Measurements from ENCODE around the gene LGALS14.

LGALS14 gene

DNA sequence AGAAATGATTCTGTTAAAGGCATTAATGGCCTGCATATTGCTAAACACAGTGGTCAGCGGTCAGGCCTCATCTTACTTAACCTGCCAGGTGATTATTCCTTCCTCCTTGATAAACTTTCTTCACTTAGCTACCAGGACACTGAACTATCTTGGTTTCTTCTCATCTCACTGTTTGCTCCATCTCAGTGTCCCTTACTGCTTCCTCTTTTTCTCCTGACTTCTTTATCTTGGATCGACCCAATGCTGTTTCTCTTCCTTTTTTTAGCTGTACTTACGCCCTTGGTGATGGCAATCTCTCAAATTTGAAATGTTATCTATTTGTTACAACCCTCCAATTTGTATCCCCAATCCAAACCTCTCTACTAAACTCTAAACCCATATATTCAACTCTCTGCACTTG, 41.4 kb downstream of the LGALS14 start:
- no peak for DNase-seq (ENCODE audit: low read depth in 2 of 3, low spot score in 1 of 3)

DNA sequence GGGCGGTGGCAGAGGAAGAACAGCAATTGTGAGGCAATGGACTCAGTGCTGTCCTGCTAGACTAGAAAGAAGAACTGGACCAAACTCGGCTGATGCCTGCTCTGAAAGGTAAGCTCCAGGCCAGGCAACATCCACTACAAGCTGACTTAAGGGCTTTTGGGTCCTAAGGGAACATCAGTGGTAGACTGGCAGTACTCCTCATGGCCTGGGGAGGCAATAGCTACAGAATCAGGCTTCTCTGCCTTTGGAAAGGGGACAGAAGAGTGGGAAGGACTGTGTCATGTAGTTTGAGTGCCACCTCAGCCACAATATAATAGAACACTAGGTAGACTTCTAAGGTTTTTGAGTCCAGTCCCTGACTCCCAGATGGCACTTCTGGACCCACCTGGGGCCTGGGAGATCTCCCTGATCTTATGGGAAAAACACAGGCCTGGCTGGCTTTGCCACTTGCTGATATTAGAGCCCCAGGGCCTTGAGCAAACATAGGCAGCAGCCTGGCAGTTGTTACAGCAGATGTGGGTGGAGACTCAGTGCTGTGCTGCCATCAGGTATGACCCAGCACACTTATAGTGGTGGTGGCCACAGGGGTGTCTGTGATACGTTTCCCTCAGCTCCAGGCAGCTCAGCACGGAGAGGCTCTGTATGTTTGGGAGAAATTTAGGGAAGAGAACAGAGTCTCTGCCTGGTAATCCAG, 42.7 kb downstream of the LGALS14 start:
- no peak for DNase-seq (ENCODE audit: low read depth in 2 of 3, low spot score in 1 of 3)

- no peak for DNase-seq (ENCODE audit: low read depth in 2 of 3, low spot score in 1 of 3)
Measured at GRCh38 chr19:39749981-39750380, 45.7 kb downstream of the LGALS14 start.

DNA sequence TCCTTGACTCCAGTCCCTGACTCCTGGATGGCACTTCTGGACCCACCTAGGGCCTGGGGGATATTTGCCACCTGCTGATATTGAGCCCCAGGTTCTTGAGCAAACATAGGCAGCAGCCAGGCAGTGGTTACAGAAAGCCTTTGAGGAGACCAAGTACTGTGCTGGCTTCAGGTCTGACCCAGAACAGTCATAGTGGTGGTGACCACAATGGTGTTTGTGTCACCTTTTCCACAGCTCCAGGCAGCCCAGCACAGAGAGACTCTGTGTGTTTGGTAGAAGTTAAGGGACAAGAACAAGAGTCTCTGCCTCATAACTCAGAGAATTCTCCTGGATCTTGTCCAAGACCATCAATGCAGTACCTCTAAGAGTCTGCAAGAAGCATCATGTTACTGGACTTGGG, 48.1 kb downstream of the LGALS14 start:
- no peak for DNase-seq (ENCODE audit: low read depth in 2 of 3, low spot score in 1 of 3)

GRCh38 chr19:39752795-39753194, 48.5 kb downstream of the LGALS14 start:
- no peak for DNase-seq (ENCODE audit: low read depth in 2 of 3, low spot score in 1 of 3)

DNA sequence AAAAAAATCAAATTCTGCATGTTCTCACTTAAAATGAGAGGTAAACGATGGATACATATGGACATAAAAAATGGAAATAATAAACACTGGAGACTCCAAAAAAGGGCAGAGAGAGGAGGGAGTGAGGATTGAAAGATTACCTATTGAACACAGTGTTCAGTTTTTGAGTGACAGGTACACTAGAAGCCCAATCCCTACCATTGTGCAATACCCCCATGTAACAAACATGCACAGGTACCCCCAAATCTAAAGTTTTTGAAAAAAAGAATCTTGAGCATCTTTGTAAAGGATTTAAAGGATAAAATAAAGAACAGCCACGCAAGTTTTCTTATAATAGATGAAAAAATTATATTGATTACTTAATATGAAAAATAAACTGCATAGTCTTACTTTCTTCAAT, 50.3 kb downstream of the LGALS14 start:
- no peak for DNase-seq (ENCODE audit: low read depth in 2 of 3, low spot score in 1 of 3)

GRCh38 chr19:39754971-39755370, 50.7 kb downstream of the LGALS14 start:
- no peak for DNase-seq (ENCODE audit: low read depth in 2 of 3, low spot score in 1 of 3)

All from stimulated activated CD4-positive, alpha-beta T cell treated with anti-CD3 and anti-CD28 coated beads, Interleukin-12 subunit alpha, Interleukin-12 subunit beta, amount 100 ng/mL, for 48 hours (primary cell).